ENCODE data around the gene CFAP53.

The CFAP53 gene

DNA sequence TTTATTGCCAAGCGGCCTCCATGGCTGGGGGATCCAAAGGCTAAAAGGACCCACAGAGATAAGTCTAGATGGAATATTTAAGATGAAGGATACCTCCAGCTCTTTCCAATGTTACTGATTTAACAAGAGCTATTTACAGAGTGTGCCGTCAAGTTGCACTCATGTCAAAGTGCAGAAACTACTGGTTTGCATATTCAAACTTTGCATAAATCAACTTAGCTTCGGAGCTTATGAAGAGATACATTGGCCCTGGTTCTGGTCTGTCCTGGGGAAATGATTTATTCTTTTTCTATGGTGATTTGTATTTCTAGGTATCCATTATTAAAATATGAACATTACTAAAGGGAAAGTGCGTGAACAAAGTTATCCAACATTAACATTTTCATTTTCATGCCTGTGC, 57.0 kb downstream of the CFAP53 start:
- DNase-seq (ENCODE audit: extremely low spot score), result no peak
- TF ChIP-seq BHLHE40 (IDR thresholded peaks at IDR 0.05; ENCODE audit: borderline replicate concordance), result no peak
- TF ChIP-seq, protein P1, sequence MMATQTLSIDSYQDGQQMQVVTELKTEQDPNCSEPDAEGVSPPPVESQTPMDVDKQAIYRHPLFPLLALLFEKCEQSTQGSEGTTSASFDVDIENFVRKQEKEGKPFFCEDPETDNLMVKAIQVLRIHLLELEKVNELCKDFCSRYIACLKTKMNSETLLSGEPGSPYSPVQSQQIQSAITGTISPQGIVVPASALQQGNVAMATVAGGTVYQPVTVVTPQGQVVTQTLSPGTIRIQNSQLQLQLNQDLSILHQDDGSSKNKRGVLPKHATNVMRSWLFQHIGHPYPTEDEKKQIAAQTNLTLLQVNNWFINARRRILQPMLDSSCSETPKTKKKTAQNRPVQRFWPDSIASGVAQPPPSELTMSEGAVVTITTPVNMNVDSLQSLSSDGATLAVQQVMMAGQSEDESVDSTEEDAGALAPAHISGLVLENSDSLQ (IDR thresholded peaks at IDR 0.05), result no peak
- no peak for TF ChIP-seq CTBP1 (IDR thresholded peaks at IDR 0.05; ENCODE audit: borderline replicate concordance)
- TF ChIP-seq FOXK2 (IDR thresholded peaks at IDR 0.05), result no peak
- no peak for TF ChIP-seq ARNT (IDR thresholded peaks at IDR 0.05)
- no peak for TF ChIP-seq LEF1 (IDR thresholded peaks at IDR 0.05; ENCODE audit: borderline replicate concordance)
- TF ChIP-seq ZNF384 (IDR thresholded peaks at IDR 0.05), result no peak
- POLR2A ChIA-PET, result no interaction called here
- CTCF ChIA-PET, result no interaction called here

DNA sequence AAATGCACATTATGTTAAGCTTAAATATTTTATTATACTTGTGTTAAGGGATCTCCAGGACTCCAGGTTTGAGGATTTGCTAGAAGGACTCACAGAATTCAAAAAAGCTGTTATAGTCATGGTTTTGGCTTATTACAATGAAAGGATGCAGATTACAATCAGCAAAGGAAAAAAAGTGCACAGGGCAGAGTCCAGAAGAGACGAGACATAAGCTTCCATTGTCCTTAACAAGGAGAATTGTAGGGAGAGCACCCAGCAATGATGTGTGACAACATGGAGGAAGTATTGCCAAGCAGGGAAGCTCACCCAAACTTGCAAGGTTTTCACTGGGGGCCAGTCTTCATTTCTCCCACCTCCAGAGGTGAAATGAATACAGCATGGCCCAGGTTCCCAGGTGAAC, 58.6 kb downstream of the CFAP53 start:
- DNase-seq (ENCODE audit: extremely low spot score), result no peak
- ChIA-PET POLR2A (no interaction called here), CTCF (interaction anchor here (1.1 kb wide), 1 partner anchor 12 kb away, joined by 5 read pairs; no protein-coding TSS in a partner anchor)
- no peak for TF ChIP-seq CTBP1 (IDR thresholded peaks at IDR 0.05; ENCODE audit: borderline replicate concordance)
- no peak for TF ChIP-seq ZNF384 (IDR thresholded peaks at IDR 0.05)
- no peak for TF ChIP-seq HDGF (IDR thresholded peaks at IDR 0.05; ENCODE audit: borderline replicate concordance)
- no peak for TF ChIP-seq FOXK2 (IDR thresholded peaks at IDR 0.05)
- no peak for TF ChIP-seq FOXM1 (IDR thresholded peaks at IDR 0.05; ENCODE audit: borderline replicate concordance)
- no peak for TF ChIP-seq L3MBTL2 (conservative IDR thresholded peaks at IDR 0.05)
- TF ChIP-seq, protein P1 (IDR thresholded peaks at IDR 0.05), result no peak
- no peak for TF ChIP-seq ELF4 (IDR thresholded peaks at IDR 0.05)
- TF ChIP-seq TARDBP (IDR thresholded peaks at IDR 0.05), result no peak
- TF ChIP-seq FOXA1 (IDR thresholded peaks at IDR 0.05), result no peak
- TF ChIP-seq BHLHE40 (IDR thresholded peaks at IDR 0.05; ENCODE audit: borderline replicate concordance), result no peak
- no peak for TF ChIP-seq SUZ12 (IDR thresholded peaks at IDR 0.05)
- TF ChIP-seq LEF1 (IDR thresholded peaks at IDR 0.05; ENCODE audit: borderline replicate concordance), result no peak
- TF ChIP-seq NFRKB (IDR thresholded peaks at IDR 0.05), result no peak
- TF ChIP-seq SP1 (IDR thresholded peaks at IDR 0.05), result no peak
- TF ChIP-seq ARNT (IDR thresholded peaks at IDR 0.05), result no peak

DNA sequence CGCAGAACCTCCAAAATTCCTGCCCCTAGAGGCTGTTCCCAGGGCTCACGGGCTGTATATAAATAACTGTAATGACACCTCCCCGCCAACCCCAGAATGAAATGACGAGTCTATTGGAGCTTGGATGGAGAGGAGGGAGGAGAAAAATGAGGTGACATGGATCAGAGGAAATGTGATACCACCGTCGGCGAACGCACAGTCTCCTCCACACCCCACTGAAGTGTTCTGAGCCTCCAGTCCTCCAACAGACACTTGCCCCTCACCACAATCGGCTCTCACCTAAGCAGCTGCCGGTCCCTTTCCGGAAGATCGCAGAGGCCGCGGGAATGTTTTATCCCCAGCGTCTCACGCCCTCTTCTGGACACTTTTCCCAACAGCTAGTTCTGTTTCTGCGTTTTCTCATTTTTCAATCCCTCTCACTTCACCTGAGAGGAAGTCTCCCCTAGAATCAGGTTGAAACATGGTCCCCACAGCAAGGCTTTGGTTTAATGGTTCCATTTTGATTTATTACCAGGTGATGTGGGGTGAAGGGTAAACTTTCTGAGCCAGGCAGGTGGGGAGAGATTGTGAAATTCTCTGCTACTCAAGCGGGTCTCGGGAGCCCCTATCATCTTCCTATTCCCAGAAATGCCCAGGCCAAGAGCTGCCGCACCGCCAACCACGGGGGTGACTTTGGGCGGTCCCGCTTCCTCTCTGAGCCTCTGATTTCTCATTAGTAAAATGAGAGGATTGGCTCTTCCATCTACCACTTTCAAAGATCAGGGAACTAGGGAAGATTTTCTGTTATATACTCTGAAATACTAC, 62.3 kb downstream of the CFAP53 start:
- CTCF ChIA-PET, result interaction anchor here (0.5 to 2.6 kb wide), 7 partner anchors 9 to 340 kb away, joined by 3 to 15 read pairs (median 4); partner anchors contain the start of gene MYO5B
- POLR2A ChIA-PET, result interaction anchor here (1.6 kb wide), 1 partner anchor 9 kb away, joined by 5 read pairs; the partner anchor contains the start of gene MYO5B
- DNase-seq (ENCODE audit: extremely low spot score), result peak; percentile 65
- TF ChIP-seq FOXM1 (IDR thresholded peaks at IDR 0.05; ENCODE audit: borderline replicate concordance) (no peak), FOXK2 (IDR thresholded peaks at IDR 0.05) (no peak), LEF1 (IDR thresholded peaks at IDR 0.05; ENCODE audit: borderline replicate concordance) (no peak), ZNF384 (IDR thresholded peaks at IDR 0.05) (no peak), ARNT (IDR thresholded peaks at IDR 0.05) (no peak), BHLHE40 (IDR thresholded peaks at IDR 0.05; ENCODE audit: borderline replicate concordance) (no peak), NFRKB (IDR thresholded peaks at IDR 0.05) (no peak), TARDBP (IDR thresholded peaks at IDR 0.05) (no peak), SUZ12 (IDR thresholded peaks at IDR 0.05) (no peak), SP1 (IDR thresholded peaks at IDR 0.05) (no peak), L3MBTL2 (conservative IDR thresholded peaks at IDR 0.05) (no peak), HDGF (IDR thresholded peaks at IDR 0.05; ENCODE audit: borderline replicate concordance) (no peak), FOXA1 (IDR thresholded peaks at IDR 0.05) (no peak), CTBP1 (IDR thresholded peaks at IDR 0.05; ENCODE audit: borderline replicate concordance) (no peak), ELF4 (IDR thresholded peaks at IDR 0.05) (no peak)
- TF ChIP-seq, protein P1 (IDR thresholded peaks at IDR 0.05), result no peak

DNA sequence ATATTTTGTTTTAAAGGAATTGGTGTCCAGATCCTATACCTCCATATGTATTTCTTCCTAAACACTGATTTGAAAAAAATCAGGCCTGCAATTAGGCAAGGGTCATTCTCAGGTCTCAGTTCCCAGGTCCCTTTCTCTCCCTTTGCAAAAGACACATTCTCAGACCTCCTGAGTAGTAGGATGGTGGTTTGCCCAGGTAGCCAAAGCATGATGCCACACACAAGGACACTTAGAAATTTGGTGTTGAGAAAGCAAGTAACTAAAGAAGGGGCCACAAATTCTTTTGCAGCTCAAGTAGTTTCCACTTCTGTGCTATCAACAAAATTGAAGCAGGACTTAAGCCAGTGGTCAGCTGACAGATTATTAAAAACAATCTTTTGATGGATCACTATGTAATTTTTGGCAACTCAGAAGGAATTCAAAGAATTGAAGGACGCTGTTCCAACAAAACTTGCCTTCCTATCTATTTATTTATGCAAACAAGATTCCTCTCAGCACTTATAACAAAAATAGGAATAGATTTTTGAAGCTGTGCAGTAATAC, 64.7 kb downstream of the CFAP53 start:
- CTCF ChIA-PET, result no interaction called here
- DNase-seq (ENCODE audit: extremely low spot score), result no peak
- POLR2A ChIA-PET, result no interaction called here
- TF ChIP-seq, protein P1 (IDR thresholded peaks at IDR 0.05), result no peak
- TF ChIP-seq HDGF (IDR thresholded peaks at IDR 0.05; ENCODE audit: borderline replicate concordance) (no peak), FOXM1 (IDR thresholded peaks at IDR 0.05; ENCODE audit: borderline replicate concordance) (no peak), FOXA1 (IDR thresholded peaks at IDR 0.05) (no peak), BHLHE40 (IDR thresholded peaks at IDR 0.05; ENCODE audit: borderline replicate concordance) (no peak), NFRKB (IDR thresholded peaks at IDR 0.05) (no peak), FOXK2 (IDR thresholded peaks at IDR 0.05) (no peak)

DNA sequence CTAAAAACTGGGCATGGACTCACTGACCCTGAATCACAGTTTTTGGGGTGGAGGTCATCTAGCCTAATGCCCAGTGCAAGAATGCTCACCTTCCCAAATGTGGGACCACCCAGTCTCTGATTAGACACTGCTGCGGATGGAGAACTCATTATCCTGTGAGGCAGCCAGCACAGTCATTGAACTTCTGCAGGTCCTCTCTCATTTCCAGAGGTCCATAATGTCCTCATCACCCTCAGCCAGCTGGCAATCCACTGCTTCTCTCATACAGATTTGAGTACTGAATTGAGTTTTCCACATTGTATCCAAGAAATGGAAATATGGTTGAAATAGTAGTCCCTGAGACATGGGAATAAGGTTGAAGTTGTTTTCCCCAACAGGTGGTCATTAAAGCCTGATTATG, 66.4 kb downstream of the CFAP53 start:
- DNase-seq (ENCODE audit: extremely low spot score), result no peak
- no peak for TF ChIP-seq TARDBP (IDR thresholded peaks at IDR 0.05)
- no peak for TF ChIP-seq FOXA1 (IDR thresholded peaks at IDR 0.05)
- POLR2A ChIA-PET, result no interaction called here
- CTCF ChIA-PET, result interaction anchor here (0.6 kb wide), 1 partner anchor 280 kb away, joined by 3 read pairs; no protein-coding TSS in a partner anchor
